ENCODE measurements around the gene TBC1D10B. TPM values are rescaled to one million over a fixed set of nuclear protein-coding genes. Genes with fewer than 3 reads are reported as not detected.
"Not testable (repeated sequence)": the region's sequence is repeated elsewhere in the genome, so short reads cannot be mapped to it uniquely, and the experiment has no call there.

Gene TBC1D10B
- total RNA-seq, 1 donor from 2014 or later, result 51.9 TPM

DNA sequence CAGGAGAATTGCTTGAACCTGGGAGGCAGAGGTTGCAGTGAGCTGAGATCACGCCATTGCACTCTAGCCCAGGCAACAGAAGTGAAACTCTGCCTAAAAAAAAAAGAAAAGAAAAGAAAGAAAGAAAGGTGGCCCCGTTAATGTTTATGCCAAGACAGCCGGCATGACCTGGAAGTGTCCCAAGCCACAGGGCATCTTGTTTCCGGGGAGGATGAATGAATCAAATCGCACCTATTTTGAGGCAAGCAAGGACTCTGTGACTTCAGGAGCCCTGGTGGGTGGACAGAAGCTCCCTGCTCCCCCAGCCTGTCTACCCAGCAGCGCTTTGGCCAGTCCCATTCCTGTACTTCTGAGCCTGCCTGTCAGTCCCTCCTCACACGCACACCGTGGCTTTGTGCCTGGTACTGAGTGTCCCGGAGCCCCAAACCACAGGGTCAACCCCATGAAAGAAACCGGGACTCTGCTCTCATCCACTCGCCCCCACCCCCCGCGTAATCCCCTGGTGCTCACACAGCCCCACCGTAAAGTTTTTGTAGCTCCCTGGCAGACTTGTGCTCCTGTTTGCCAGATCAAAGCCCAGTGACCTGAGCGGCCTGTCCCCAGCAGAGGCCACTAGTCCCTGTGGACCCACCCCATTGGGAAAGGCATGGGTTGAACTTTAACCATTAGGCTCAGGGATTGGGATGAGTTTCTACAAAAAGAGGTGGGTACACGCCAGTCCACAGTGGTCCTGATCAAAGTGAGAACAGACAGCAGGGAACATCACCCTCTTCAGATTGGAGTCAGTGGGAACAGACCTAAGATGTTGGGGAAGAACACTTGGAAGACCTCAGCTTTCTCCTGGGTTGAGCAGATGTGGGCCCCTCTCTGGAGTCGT, 34.5 kb downstream of the TBC1D10B start:
- Histone ChIP-seq H3K27me3 (ENCODE audit: control insufficient read depth, insufficient read depth, low read length) (no peaks in the 10 kb centered on the region), H3K4me3 (ENCODE audit: low read depth, low read length) (peak overlapping the region; percentile 34), H3K36me3 (ENCODE audit: control insufficient read depth, insufficient read depth, low read length) (no peaks in the 10 kb centered on the region)
- peak; percentile 14 for DNase-seq (ENCODE audit: low read depth)
- TF ChIP-seq, protein P1, sequence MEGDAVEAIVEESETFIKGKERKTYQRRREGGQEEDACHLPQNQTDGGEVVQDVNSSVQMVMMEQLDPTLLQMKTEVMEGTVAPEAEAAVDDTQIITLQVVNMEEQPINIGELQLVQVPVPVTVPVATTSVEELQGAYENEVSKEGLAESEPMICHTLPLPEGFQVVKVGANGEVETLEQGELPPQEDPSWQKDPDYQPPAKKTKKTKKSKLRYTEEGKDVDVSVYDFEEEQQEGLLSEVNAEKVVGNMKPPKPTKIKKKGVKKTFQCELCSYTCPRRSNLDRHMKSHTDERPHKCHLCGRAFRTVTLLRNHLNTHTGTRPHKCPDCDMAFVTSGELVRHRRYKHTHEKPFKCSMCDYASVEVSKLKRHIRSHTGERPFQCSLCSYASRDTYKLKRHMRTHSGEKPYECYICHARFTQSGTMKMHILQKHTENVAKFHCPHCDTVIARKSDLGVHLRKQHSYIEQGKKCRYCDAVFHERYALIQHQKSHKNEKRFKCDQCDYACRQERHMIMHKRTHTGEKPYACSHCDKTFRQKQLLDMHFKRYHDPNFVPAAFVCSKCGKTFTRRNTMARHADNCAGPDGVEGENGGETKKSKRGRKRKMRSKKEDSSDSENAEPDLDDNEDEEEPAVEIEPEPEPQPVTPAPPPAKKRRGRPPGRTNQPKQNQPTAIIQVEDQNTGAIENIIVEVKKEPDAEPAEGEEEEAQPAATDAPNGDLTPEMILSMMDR (IDR thresholded peaks at IDR 0.05; ENCODE audit: insufficient read depth, low read length, poor library complexity, severe bottlenecking), result no peak

DNA sequence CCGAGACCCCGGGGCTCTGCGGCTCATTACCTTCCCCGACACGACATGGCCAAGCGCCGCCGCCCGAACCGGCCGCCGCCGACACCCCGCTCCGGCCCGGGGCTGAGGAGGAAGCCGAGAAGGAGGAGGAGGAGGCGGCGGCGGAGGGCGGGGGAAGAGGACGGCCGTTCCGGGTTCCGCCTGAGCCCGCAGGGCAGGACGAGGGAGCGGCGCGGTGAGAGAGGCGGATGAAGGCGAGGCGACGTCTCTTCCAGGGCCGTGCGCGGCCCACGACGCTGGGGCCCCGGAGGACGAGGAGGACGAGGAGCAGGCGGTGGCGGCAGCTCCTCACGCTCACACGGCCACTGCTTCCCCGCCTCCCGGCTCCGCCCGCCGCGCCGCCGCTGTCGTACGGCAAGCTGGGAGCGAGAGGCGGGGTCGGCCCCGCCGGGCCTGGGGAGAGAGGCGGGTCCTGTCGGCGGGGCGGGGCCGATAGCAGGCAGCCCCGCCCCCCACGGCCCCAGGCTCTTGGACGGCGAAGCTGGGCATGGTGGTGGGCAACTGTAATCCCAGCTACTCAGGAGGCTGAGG, 35.2 kb downstream of the TBC1D10B start:
- not testable (repeated sequence) for H3K27me3 ChIP-seq (ENCODE audit: control insufficient read depth, insufficient read depth, low read length); H3K36me3 ChIP-seq (ENCODE audit: control insufficient read depth, insufficient read depth, low read length)
- peak overlapping the region; percentile 87 for H3K4me3 ChIP-seq (ENCODE audit: low read depth, low read length)
- peak; percentile 21 for DNase-seq (ENCODE audit: low read depth)

DNA sequence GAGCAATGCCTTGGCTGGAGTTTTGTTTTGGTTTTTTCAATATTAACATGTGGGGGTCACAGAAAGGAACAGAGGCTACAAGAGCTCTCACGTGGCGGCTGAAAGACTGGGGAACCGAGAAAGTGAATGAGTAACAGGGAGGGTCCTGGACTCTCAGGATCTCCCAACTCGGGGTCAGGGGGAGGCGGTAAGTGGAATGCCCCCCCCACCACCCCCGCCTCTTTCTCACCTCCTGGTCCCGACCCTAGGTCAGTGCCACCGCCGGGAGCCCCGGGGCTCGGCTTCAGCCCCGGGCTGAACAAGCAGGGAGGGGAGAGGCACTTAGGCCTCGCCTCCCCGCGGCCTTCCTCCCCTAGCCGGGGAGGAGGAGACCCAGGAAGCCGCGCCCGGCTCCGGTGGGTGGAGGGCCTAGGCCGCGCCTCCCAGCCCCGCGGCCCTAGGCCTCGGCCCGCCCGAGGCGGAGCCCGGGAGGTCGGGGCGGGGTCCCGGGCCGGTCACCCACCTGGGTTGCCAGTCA, 35.8 kb downstream of the TBC1D10B start:
- DNase-seq (ENCODE audit: low read depth), result peak; percentile 14
- peak overlapping the region; percentile 87 for H3K4me3 ChIP-seq (ENCODE audit: low read depth, low read length)
- not testable (repeated sequence) for H3K27me3 ChIP-seq (ENCODE audit: control insufficient read depth, insufficient read depth, low read length); H3K36me3 ChIP-seq (ENCODE audit: control insufficient read depth, insufficient read depth, low read length)

DNA sequence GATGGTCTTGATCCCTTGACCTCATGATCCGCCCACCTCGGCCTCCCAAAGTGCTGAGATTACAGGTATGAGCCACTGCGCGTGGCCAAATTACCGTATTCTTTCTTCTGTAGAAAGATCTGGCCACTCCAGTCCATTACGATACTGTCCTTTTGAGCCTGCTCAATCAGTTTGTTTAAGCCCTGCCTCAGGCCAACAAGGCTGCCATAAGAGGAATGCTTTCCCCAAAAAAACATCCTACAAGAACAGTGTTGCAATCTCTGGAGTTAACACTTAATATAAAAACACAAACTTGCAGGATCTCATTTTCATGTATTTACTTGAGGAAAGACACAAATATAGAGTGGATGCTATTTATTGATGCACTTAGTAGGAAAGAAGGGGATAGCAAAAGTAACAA, 46.1 kb downstream of the TBC1D10B start:
- not testable (repeated sequence) for DNase-seq (ENCODE audit: low read depth); H3K36me3 ChIP-seq (ENCODE audit: control insufficient read depth, insufficient read depth, low read length); H3K27me3 ChIP-seq (ENCODE audit: control insufficient read depth, insufficient read depth, low read length); H3K4me3 ChIP-seq (ENCODE audit: low read depth, low read length)

DNA sequence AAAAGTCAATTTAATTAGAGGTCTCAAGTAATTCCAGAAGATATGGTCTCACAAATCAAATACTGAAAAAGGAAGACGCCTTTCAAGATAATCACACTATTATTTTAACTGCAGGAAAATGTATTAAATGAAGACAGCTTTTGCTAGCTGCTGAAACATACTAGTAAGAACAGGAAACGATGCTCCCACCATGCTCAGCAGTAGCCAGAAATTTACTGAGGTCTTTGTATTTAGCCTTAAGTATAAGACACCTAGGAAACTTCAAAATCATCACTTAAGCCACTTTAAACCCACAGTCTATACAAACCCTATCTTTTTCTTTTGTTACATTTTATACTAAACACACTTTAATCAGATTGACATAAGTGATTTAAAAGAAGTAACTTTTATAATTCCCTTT, 51.6 kb downstream of the TBC1D10B start:
- not testable (repeated sequence) for DNase-seq (ENCODE audit: low read depth); H3K4me3 ChIP-seq (ENCODE audit: low read depth, low read length); H3K36me3 ChIP-seq (ENCODE audit: control insufficient read depth, insufficient read depth, low read length); H3K27me3 ChIP-seq (ENCODE audit: control insufficient read depth, insufficient read depth, low read length)

DNA sequence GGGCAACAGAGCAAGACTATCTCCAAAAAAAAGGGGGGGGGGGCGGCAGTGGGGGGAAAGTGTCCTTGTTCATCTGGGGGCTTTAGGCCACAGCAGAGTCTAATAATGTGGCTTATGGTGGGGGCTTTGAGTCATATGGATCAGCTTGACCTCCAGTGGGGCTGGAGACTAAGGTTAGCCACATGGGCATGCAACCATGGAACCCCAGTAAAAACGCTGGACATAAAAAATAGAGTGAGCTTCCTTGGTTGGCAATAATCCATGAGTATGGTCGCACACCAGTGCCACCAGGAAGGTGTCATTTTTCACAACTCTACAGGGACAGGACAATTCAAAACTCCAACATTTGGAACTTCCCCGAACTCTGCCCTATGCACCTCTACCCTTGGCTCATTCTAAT, 59.4 kb downstream of the TBC1D10B start:
- not testable (repeated sequence) for H3K27me3 ChIP-seq (ENCODE audit: control insufficient read depth, insufficient read depth, low read length); DNase-seq (ENCODE audit: low read depth); H3K36me3 ChIP-seq (ENCODE audit: control insufficient read depth, insufficient read depth, low read length); H3K4me3 ChIP-seq (ENCODE audit: low read depth, low read length)

DNA sequence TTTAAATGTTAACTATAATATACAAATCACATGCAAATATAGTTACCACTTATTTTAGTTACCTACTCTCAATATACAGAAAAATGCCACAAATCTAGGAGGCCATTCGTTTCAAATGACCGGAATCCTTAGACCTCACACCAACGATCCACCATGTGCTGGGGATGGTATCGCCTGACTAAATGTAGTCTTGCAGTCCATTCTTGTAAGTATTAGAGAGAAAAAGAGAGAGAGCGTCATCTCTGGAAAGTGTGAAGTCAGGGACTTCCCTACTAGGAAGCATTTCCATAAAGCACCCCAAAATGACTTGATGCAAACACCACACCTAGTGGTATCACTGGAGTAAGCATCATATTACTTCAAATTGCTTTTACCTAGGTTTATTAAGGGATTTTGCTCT, 61.0 kb downstream of the TBC1D10B start:
- H3K27me3 ChIP-seq (ENCODE audit: control insufficient read depth, insufficient read depth, low read length); H3K4me3 ChIP-seq (ENCODE audit: low read depth, low read length); H3K36me3 ChIP-seq (ENCODE audit: control insufficient read depth, insufficient read depth, low read length); DNase-seq (ENCODE audit: low read depth): not testable (repeated sequence)

Other genes with a start within 250 kb of the TBC1D10B start
- 35.9 and 40.8 TPM in 2 replicates for gene MAPK3, start 247.3 kb downstream of the TBC1D10B start, total RNA-seq
- gene CORO1A, start 186.9 kb downstream of the TBC1D10B start, total RNA-seq, result 9.7 and 10.8 TPM in 2 replicates
- gene BOLA2B, start 176.8 kb downstream of the TBC1D10B start, total RNA-seq, result 312 and 512 TPM in 2 replicates
- 35.0 and 45.4 TPM in 2 replicates for gene SLX1A, start 176.6 kb downstream of the TBC1D10B start, total RNA-seq
- 2.2 and 6.3 TPM in 2 replicates for gene SULT1A3, start 171.2 kb downstream of the TBC1D10B start, total RNA-seq
- 0.46 and 0.55 TPM in 2 replicates for gene NPIPB13, start 122.0 kb downstream of the TBC1D10B start, total RNA-seq
- 82.1 and 107 TPM in 2 replicates for gene CD2BP2, start 15.2 kb downstream of the TBC1D10B start, total RNA-seq
- gene MYL11, start 4.3 kb upstream of the TBC1D10B start, total RNA-seq, result not detected in 2 replicates
- gene SEPTIN1, start 12.1 kb upstream of the TBC1D10B start, total RNA-seq, result 0.38 and 0.62 TPM in 2 replicates
- gene ZNF48, start 24.9 kb upstream of the TBC1D10B start, total RNA-seq, result 24.4 and 27.4 TPM in 2 replicates
- 10.3 and 16.7 TPM in 2 replicates for gene ZNF771, start 37.1 kb upstream of the TBC1D10B start, total RNA-seq
- 42.1 and 50.5 TPM in 2 replicates for gene DCTPP1, start 59.5 kb upstream of the TBC1D10B start, total RNA-seq
- 45.2 and 51.3 TPM in 2 replicates for gene SEPHS2, start 75.4 kb upstream of the TBC1D10B start, total RNA-seq
- 0.04 TPM in 1 of 2 replicates, not detected in the other for gene ITGAL, start 102.2 kb upstream of the TBC1D10B start, total RNA-seq
- gene ZNF768, start 156.1 kb upstream of the TBC1D10B start, total RNA-seq, result 50.9 and 59.5 TPM in 2 replicates
- gene ZNF747, start 164.4 kb upstream of the TBC1D10B start, total RNA-seq, result 9.9 and 12.5 TPM in 2 replicates
- gene ZNF764, start 187.9 kb upstream of the TBC1D10B start, total RNA-seq, result 8.5 and 9.2 TPM in 2 replicates
- gene ZNF688, start 201.2 kb upstream of the TBC1D10B start, total RNA-seq, result 9.2 and 16.6 TPM in 2 replicates
- gene ZNF785, start 215.2 kb upstream of the TBC1D10B start, total RNA-seq, result 8.8 and 9.7 TPM in 2 replicates
- 12.3 and 13.8 TPM in 2 replicates for gene ZNF689, start 239.9 kb upstream of the TBC1D10B start, total RNA-seq